ENCODE data around the gene PTPN13.

Gene PTPN13

GRCh38 chr4:86593688-86594558, at the start of gene PTPN13:
Gene PTPN13, plus strand, starts transcription at chr4:86594315. Its CDS starts 40,942 bp downstream, at chr4:86635257.
- peak; percentile 100 for DNase-seq (ENCODE audit: low spot score)

- DNase-seq (ENCODE audit: low spot score), result no peak
Measured at GRCh38 chr4:86547140-86547539, 47.0 kb upstream of the PTPN13 start.

DNA sequence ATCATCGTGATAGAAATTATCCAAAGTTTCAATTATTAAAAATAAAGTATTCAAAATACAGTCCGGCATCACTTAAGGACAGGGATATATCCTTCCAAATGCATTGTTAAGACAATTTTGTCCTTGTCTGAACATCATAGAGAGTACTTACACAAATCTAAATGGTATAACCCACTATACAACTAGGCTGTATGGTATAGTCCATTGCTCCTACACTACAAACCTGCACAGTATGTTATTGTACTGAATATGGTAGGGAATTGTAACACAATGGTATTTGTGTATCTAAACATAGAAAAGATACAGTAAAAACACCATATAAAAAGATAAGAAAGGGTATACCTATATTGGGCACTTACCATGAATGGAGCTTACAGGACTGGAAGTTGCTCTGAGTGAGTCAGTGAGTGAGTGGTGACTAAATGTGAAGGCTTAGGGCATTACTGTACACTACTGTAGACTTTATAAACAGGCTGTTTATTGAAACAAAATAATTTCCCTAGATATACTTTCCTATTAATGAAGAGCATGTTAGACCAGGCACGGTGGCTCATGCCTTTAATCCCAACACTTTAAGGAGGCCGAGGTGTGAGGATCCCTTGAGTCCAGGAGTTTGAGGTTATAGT, 44.8 kb upstream of the PTPN13 start:
- DNase-seq (ENCODE audit: low spot score), result no peak

DNA sequence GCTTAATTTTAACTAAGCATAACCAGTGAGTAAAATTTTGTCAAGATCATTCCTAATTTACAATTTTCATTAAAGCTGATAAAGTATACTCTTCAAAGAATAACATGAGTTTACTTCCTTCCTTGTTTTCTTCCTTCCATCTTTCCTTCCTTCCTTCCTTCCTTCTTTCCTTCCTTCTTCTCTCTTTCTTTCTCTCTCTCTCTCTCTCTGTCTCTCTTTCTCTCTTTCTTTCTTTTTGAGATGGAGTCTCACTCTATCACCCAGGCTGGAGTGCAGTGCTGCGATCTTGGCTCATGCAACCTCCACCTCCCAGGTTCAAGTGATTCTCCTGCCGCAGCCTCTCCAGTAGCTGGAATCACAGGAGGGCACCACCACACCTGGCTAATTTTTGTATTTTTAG, 42.7 kb upstream of the PTPN13 start:
- no peak for DNase-seq (ENCODE audit: low spot score)

DNA sequence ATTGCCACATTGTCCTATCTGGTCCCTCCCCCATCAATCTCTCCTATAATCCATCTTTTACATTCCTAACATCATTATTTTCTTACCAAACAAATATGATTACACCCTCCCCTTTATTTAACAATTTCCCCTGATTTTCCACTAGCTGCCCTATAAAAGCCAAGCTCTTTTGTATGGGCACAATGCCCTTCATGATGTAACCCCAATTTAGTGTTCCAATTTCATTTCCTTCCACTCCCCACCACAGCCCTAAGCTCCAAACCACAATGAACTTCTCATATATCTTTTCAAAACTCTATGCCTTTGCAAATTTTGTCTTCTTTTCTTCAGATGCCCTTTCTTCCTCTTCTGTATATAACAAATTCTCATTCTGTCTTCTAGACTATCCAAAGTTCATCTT, 39.5 kb upstream of the PTPN13 start:
- no peak for DNase-seq (ENCODE audit: low spot score)

DNA sequence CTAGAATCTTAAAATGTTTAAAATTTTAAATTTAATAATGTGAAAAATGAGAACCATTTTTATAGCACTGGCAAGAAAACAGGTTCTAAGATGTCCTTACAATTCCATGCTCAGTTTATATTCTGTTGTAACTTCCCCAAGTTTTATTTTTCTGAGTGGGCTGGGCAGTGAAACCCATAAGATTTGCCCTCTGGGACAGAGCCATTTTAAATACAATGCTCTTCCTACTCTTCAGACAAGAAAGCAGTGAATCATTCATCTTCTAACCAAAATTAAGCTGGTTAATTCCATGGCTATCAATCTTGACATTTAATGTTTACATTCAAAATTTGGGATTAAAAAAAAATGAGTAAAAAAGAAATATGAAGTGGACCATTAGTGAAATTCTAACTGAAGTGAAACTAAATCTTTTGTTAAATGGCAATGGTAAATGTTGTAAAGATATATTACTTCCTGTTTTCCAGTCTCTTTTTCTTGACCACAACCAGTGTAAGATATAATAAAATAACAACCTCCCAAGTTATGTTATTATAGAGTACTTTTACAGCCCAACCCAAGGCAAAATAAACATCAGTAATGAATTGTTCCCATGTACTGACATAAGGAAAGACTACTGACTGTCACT, 37.2 kb upstream of the PTPN13 start:
- no peak for DNase-seq (ENCODE audit: low spot score)

GRCh38 chr4:86557526-86557925, 36.6 kb upstream of the PTPN13 start:
- DNase-seq (ENCODE audit: low spot score), result no peak

- no peak for DNase-seq (ENCODE audit: low spot score)
Measured at GRCh38 chr4:86558258-86558657, 35.9 kb upstream of the PTPN13 start.

DNA sequence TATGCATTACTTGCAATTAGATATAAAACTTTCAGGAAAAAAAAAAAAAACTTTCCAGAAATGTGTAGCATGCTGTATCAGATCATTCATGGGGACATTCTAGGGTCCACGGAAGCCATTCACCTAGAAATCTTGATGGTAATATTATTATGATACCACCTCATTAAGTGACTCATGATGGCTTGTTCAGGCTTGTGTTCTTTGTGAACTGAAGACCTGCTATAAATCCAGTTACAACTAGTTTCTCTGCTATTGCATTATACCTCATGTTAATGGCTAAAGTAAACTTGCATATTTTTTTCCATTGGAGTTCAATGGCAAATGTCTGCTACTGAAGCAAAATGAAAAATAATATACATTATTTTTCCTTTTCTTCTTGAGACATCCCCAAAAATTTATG, 35.3 kb upstream of the PTPN13 start:
- DNase-seq (ENCODE audit: low spot score), result no peak

GRCh38 chr4:86560447-86560846, 33.7 kb upstream of the PTPN13 start:
- no peak for DNase-seq (ENCODE audit: low spot score)

- no peak for DNase-seq (ENCODE audit: low spot score)
Measured at GRCh38 chr4:86561256-86561655, 32.9 kb upstream of the PTPN13 start.

GRCh38 chr4:86563416-86563815, 30.7 kb upstream of the PTPN13 start:
- no peak for DNase-seq (ENCODE audit: low spot score)

DNA sequence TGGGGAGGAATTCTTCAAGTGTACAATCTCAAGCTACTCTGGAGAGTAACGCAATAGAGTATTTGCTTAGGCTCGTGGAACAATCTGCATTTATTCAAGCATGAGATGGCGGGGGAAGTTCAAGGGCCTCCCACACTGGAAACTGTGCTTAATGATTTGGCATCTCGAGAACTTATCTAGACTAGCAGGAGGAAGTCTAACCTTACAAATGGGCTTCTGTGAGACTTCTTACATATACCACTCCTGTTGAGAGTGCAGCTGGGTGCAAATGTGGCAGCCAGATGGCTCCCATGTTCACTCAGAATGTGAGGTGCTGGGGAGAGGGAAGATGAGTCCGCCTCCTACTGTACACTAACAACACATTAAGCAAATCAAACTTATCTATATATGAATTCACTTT, 29.3 kb upstream of the PTPN13 start:
- DNase-seq (ENCODE audit: low spot score), result peak; percentile 52

GRCh38 chr4:86565651-86566050, 28.5 kb upstream of the PTPN13 start:
- no peak for DNase-seq (ENCODE audit: low spot score)

DNA sequence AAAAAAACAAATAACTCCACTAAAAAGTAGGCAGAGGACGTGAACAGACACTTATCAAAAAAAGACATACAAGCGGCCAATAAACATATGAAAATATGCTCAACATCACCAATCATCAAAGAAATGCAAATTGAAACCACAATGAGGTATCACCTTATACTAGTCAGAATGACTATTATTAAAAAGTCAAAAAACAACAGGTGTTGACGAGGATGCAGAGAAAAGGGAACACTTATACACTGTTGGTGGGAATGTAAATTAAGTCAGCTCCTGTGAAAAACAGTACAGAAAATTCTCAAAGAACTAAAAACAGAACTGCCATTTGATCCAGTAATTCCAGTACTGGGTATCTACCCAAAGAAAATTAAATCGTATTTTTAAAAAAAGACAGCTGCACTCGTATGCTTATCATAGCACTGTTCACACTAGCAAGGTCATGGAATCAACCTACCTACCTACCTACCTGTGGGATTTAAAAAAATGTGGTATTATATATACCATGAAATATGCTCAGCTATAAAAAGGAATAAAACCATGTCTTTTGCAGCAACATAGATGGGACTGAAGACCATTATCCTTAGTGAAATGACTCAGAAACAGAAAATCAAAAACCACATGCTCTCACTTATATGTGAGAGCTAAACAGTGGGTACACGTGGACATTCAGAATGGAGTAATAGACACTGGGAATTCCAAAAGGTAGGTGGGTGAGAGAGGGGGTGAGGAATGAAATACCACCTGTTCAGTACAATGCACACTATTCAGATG, 24.8 kb upstream of the PTPN13 start:
- DNase-seq (ENCODE audit: low spot score), result no peak

- DNase-seq (ENCODE audit: low spot score), result no peak
Measured at GRCh38 chr4:86579941-86580340, 14.2 kb upstream of the PTPN13 start.

GRCh38 chr4:86582410-86582809, 11.7 kb upstream of the PTPN13 start:
- DNase-seq (ENCODE audit: low spot score), result no peak

GRCh38 chr4:86586160-86586572, 7.9 kb upstream of the PTPN13 start:
- no peak for DNase-seq (ENCODE audit: low spot score)

GRCh38 chr4:86586626-86587380, 7.3 kb upstream of the PTPN13 start:
- DNase-seq (ENCODE audit: low spot score), result no peak

- DNase-seq (ENCODE audit: low spot score), result no peak
Measured at GRCh38 chr4:86587381-86588140, 6.6 kb upstream of the PTPN13 start.

All from Ammon's horn (tissue), 1 donor.